Measurements from ENCODE around the gene ZNF202.

- TF ChIP-seq CTCF (IDR thresholded peaks at IDR 0.05; ENCODE audit: low read length) (no peak), EZH2 (IDR thresholded peaks at IDR 0.05; ENCODE audit: borderline replicate concordance, low read length) (no peak)
Measured at GRCh38 chr11:123674297-123674696, 67.2 kb downstream of the ZNF202 start.
